ENCODE measurements around the gene LY6G6F. TPM values are rescaled to one million over a fixed set of nuclear protein-coding genes. Genes with fewer than 3 reads are reported as not detected.

The LY6G6F gene
- total and polyA plus RNA-seq, 8 donors: not detected

DNA sequence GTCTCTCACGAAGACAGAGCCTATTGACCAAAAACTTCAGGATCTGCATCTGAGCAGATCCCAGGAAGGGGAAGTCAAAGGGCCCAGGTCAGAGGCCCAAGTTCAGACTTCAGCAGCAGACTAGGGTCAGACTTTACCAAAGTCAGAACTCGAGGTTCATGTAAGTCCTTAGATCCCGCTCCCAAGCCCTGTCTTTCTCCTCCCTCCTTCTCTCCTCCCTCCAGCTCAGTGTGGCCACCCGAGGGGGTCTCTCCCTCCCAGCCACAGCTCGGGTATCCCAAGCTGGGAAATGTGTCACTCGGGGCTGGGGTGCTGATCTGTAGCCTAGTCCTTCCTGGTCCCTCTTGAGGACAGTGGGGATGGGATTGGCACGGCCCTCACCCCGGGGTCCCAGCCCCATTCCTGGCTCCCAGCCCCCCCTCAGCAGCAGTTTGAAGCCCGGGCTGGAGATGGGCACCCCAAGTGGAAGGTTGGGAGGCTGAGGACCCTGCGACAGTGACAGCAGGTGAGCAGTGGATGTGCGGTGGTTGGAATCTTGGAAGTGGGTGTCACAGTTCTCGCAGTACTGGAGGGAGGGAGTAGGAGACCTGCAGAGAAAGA lies 44.4 kb upstream of the LY6G6F start:
- H3K4me3 ChIP-seq: no peak overlapping the region
- intact Hi-C loops (cut with DNase I; ENCODE audit: low total_unique reads): no loop called here
- H3K9me3 ChIP-seq: no peaks in the 10 kb centered on the region
- peak overlapping the region in 3 of 5 donors; percentile 26 to 91 (median 87) for H3K27ac ChIP-seq
- H3K4me1 ChIP-seq: peaks cover 49 to 81% (median 77%) of the 10 kb centered on the region in 4 donors
- WGBS, 5 donors: 86 to 93% (median 91%) methylated on average over 12 of the region's 12 CpGs
- DNase-seq: no peak
- no peak for TF ChIP-seq POLR2A (IDR thresholded peaks at IDR 0.05)
- no peak for TF ChIP-seq EP300 (IDR thresholded peaks at IDR 0.05)
- H3K36me3 ChIP-seq: peaks cover 18 to 38% (median 30%) of the 10 kb centered on the region in 4 donors
- no peaks in the 10 kb centered on the region for H3K27me3 ChIP-seq

GRCh38 chr6:31663126-31663960 lies 43.3 kb upstream of the LY6G6F start:
- H3K36me3 ChIP-seq: peaks cover 22 to 38% (median 35%) of the 10 kb centered on the region in 4 donors

DNA sequence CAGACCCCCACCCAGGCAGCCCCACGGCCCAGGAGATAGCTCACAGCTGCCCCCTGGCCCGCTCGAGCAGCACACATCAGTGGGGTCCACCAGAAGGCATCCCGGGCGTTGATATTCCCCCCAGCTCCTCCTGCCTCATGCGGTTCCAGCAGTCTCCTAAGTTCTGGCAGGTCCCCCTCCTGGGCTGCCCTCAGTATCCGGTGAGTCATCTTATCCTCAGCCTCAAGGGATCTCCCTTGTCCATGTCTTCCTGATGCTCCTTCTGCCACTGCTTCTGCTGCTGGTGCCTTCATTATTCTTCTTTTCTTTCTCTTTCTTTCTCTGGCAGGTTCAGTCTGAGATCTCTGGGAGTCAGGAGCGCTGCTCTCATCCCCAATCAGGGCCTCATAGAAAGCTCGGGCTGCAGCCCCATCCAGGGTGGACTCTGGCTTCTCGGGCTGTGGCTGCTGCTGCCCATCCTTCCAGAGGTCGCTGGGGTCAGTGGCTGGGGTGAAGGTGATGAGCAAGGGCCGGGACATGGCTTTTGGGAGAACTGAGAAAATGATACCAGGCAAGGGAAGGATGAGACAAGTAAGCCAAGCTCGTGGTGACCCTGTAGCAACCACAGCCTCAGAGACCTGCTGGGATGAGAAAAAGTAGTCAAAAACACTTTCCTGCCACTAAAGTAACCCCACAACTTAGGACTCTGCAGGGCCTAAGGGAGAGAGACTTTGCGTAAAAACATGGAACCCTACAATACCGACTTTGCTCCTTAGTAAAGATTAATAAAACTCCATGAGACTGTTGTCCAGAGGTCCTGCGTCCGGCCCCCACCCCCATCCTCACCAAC lies 42.5 kb upstream of the LY6G6F start:
- peaks cover 39 to 78% (median 69%) of the 10 kb centered on the region in 4 donors for H3K4me1 ChIP-seq
- DNase-seq: peak in 1 of 2 donors; percentile 52
- intact Hi-C loops (cut with DNase I; ENCODE audit: low total_unique reads): no loop called here
- H3K27ac ChIP-seq: peak overlapping the region; percentile 94 to 98 (median 97)
- TF ChIP-seq POLR2AphosphoS5 (IDR thresholded peaks at IDR 0.05) (no peak), POLR2A (IDR thresholded peaks at IDR 0.05) (no peak), EP300 (IDR thresholded peaks at IDR 0.05) (no peak), CTCF (IDR thresholded peaks at IDR 0.05) (no peak)
- H3K36me3 ChIP-seq: peaks cover 30 to 46% (median 43%) of the 10 kb centered on the region in 4 donors
- peak overlapping the region; percentile 72 to 98 (median 90) for H3K4me3 ChIP-seq
- no peaks in the 10 kb centered on the region for H3K9me3 ChIP-seq
- no peaks in the 10 kb centered on the region for H3K27me3 ChIP-seq
- WGBS, 5 donors: 17 to 23% (median 20%) methylated on average over 17 of the region's 17 CpGs

More at GRCh38 chr6:31663126-31663960, 43.3 kb upstream of the LY6G6F start:
- H3K27ac ChIP-seq: peak overlapping the region; percentile 11 to 98 (median 96)
- peaks cover 47 to 79% (median 77%) of the 10 kb centered on the region in 4 donors for H3K4me1 ChIP-seq
- H3K27me3 ChIP-seq: no peaks in the 10 kb centered on the region
- TF ChIP-seq EP300 (IDR thresholded peaks at IDR 0.05) (no peak), POLR2A (IDR thresholded peaks at IDR 0.05) (no peak), CTCF (IDR thresholded peaks at IDR 0.05) (no peak), POLR2AphosphoS5 (IDR thresholded peaks at IDR 0.05) (no peak)
- intact Hi-C loops (cut with DNase I; ENCODE audit: low total_unique reads): no loop called here
- no peaks in the 10 kb centered on the region for H3K9me3 ChIP-seq
- no peak for DNase-seq
- WGBS, 5 donors: 46 to 63% (median 57%) methylated on average over 9 of the region's 9 CpGs
- peak overlapping the region; percentile 72 to 98 (median 90) for H3K4me3 ChIP-seq

DNA sequence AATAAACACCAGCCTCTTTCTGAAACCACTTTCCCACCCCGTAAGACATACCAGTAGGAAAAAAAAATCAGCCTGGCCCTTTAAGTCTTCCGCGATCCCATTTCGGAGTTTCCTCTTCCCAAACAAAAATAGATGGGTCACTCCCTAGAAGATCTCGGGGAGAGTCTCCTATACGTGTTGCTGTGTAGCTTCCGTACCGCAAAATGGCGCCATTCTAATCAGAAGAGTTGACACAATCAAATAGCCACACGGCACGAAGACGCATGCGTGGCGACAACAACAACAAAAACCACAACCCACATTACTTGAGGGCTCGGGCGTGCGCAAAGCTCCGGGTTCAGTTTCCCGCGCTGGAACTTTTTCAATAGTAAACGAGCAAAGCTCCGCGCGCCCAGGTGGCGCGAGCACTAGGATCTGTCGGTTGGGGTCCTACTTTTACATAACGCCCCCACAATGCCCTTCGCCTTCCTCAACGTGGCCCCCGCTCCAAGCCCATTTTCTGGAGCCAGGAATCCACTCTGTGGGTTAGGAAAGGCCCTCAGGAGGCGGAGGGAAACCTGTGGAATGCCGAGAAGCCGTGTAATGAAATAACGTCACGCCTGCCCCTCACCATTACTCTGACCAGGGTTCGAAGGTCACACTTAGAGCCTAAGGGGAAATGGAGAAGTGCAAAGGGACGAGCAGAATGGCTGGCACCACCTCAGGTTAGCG lies 41.7 kb upstream of the LY6G6F start, which contains the start of gene GPANK1:
TSS of gene GPANK1 (minus strand) at position 208 of the 711 bp plus-strand sequence. CDS start 519 bp downstream, outside the sequence.
- Histone ChIP-seq H3K36me3 (peaks cover 37 to 53% (median 51%) of the 10 kb centered on the region in 4 donors), H3K4me1 (peaks cover 34 to 74% (median 62%) of the 10 kb centered on the region in 4 donors), H3K9me3 (no peaks in the 10 kb centered on the region), H3K4me3 (peak within 1 kb of the TSS; percentile 72 to 98 (median 90)), H3K27me3 (no peaks in the 10 kb centered on the region), H3K27ac (peak within 1 kb of the TSS; percentile 94 to 98 (median 97))
- TF ChIP-seq CTCF (IDR thresholded peaks at IDR 0.05) (no peak), POLR2AphosphoS5 (IDR thresholded peaks at IDR 0.05) (peak; percentile 84 to 94 (median 90))
- 0% methylated on average over 37 to 39 of the region's 39 CpGs for WGBS, 5 donors
- intact Hi-C loops (cut with DNase I; ENCODE audit: low total_unique reads): no loop called here
- DNase-seq: peak; percentile 94 to 98
